Lower leg skin (tissue), 3 donors: ENCODE measurements around the gene ERF.

Source experiments
- POLR2A ChIP-seq, 2 donors: fragments of 450-650 bp; IDR thresholded peaks; one replicate each; pipeline ENCODE4 v1.6.1; 2016 to 2017; ENCODE audit warnings: antibody characterized with exemption in 2 of 2, mild to moderate bottlenecking in 1 of 2, moderate library complexity in 1 of 2
- TF ChIP-seq, protein P1 (sequence below), 3 donors: fragments of 450-650 bp; IDR thresholded peaks; one replicate each; pipeline ENCODE4 v1.5.1; 2016; ENCODE audit warnings: antibody characterized with exemption in 3 of 3, mild to moderate bottlenecking in 3 of 3, moderate library complexity in 2 of 3

GRCh38 chr19:42242069-42242511 is 12.8 kb downstream of the ERF start:
- no peak for TF ChIP-seq POLR2A (IDR thresholded peaks at IDR 0.05)
- TF ChIP-seq, protein P1, sequence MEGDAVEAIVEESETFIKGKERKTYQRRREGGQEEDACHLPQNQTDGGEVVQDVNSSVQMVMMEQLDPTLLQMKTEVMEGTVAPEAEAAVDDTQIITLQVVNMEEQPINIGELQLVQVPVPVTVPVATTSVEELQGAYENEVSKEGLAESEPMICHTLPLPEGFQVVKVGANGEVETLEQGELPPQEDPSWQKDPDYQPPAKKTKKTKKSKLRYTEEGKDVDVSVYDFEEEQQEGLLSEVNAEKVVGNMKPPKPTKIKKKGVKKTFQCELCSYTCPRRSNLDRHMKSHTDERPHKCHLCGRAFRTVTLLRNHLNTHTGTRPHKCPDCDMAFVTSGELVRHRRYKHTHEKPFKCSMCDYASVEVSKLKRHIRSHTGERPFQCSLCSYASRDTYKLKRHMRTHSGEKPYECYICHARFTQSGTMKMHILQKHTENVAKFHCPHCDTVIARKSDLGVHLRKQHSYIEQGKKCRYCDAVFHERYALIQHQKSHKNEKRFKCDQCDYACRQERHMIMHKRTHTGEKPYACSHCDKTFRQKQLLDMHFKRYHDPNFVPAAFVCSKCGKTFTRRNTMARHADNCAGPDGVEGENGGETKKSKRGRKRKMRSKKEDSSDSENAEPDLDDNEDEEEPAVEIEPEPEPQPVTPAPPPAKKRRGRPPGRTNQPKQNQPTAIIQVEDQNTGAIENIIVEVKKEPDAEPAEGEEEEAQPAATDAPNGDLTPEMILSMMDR (IDR thresholded peaks at IDR 0.05), result no peak
